NOMO-1 treated with DMSO at 0.1 percent for 48 hours (cell line): ENCODE data around the gene SSBP2.
"Not testable (repeated sequence)": the region's sequence is repeated elsewhere in the genome, so short reads cannot be mapped to it uniquely, and the experiment has no call there.

Experiments used
- DNase-seq: peaks from one replicate; lab custom pipeline; 2025; ENCODE audit not compliant: unreplicated experiment; lab: John Stamatoyannopoulos, UW

Gene SSBP2

GRCh38 chr5:81675420-81675819 is 75.5 kb downstream of the SSBP2 start:
- DNase-seq, result no peak

- DNase-seq, result no peak
Measured at GRCh38 chr5:81665795-81666194, 85.1 kb downstream of the SSBP2 start.

- not testable (repeated sequence) for DNase-seq
Measured at GRCh38 chr5:81660624-81661023, 90.3 kb downstream of the SSBP2 start.

- DNase-seq, result no peak
Measured at GRCh38 chr5:81657386-81657785, 93.5 kb downstream of the SSBP2 start.

- no peak for DNase-seq
Measured at GRCh38 chr5:81656783-81657182, 94.1 kb downstream of the SSBP2 start.

- DNase-seq, result no peak
Measured at GRCh38 chr5:81650987-81651386, 99.9 kb downstream of the SSBP2 start.

GRCh38 chr5:81646469-81646995 is 104.4 kb downstream of the SSBP2 start:
- no peak for DNase-seq

GRCh38 chr5:81642210-81642609 is 108.7 kb downstream of the SSBP2 start:
- no peak for DNase-seq

GRCh38 chr5:81639556-81639955 is 111.3 kb downstream of the SSBP2 start:
- no peak for DNase-seq

GRCh38 chr5:81638471-81638870 is 112.4 kb downstream of the SSBP2 start:
- DNase-seq, result no peak

GRCh38 chr5:81633891-81634290 is 117.0 kb downstream of the SSBP2 start:
- DNase-seq, result no peak

- no peak for DNase-seq
Measured at GRCh38 chr5:81633471-81633870, 117.4 kb downstream of the SSBP2 start.

- no peak for DNase-seq
Measured at GRCh38 chr5:81632679-81633078, 118.2 kb downstream of the SSBP2 start.

- no peak for DNase-seq
Measured at GRCh38 chr5:81631621-81632020, 119.3 kb downstream of the SSBP2 start.

GRCh38 chr5:81631124-81631523 is 119.8 kb downstream of the SSBP2 start:
- DNase-seq, result no peak

GRCh38 chr5:81630684-81631083 is 120.2 kb downstream of the SSBP2 start:
- no peak for DNase-seq

GRCh38 chr5:81629986-81630385 is 120.9 kb downstream of the SSBP2 start:
- DNase-seq, result no peak

GRCh38 chr5:81628061-81628460 is 122.8 kb downstream of the SSBP2 start:
- DNase-seq, result not testable (repeated sequence)

- no peak for DNase-seq
Measured at GRCh38 chr5:81626524-81626923, 124.4 kb downstream of the SSBP2 start.

- no peak for DNase-seq
Measured at GRCh38 chr5:81609810-81610375, 141.0 kb downstream of the SSBP2 start.

GRCh38 chr5:81608976-81609375 is 141.9 kb downstream of the SSBP2 start:
- DNase-seq, result no peak

- DNase-seq, result no peak
Measured at GRCh38 chr5:81607693-81608092, 143.2 kb downstream of the SSBP2 start.

GRCh38 chr5:81606150-81606549 is 144.7 kb downstream of the SSBP2 start:
- no peak for DNase-seq
